Right lobe of liver (tissue), 4 donors: ENCODE measurements around the gene YBEY.

Experiments
- POLR2A ChIP-seq: fragments of 450-650 bp; IDR thresholded peaks from one replicate; pipeline ENCODE4 v1.6.1; 2017; ENCODE audit warnings: antibody characterized with exemption, mild to moderate bottlenecking
- TF ChIP-seq, protein P1 (sequence below), 4 donors: fragments of 200-600 bp in 3 of 4; fragments of 450-650 bp in 1 of 4; IDR thresholded peaks; one replicate each; pipeline versions ENCODE4 v1.5.1 to v1.8.0; 2016 to 2022; ENCODE audit warnings: antibody characterized with exemption in 4 of 4, mild to moderate bottlenecking in 2 of 4
- donor health status: DM: no; HTN: no; CAD: no.
- donor health status: DM: no; HTN: no; CAD: no.
- donor health status: DM: no; HTN: yes; CAD: no.

DNA sequence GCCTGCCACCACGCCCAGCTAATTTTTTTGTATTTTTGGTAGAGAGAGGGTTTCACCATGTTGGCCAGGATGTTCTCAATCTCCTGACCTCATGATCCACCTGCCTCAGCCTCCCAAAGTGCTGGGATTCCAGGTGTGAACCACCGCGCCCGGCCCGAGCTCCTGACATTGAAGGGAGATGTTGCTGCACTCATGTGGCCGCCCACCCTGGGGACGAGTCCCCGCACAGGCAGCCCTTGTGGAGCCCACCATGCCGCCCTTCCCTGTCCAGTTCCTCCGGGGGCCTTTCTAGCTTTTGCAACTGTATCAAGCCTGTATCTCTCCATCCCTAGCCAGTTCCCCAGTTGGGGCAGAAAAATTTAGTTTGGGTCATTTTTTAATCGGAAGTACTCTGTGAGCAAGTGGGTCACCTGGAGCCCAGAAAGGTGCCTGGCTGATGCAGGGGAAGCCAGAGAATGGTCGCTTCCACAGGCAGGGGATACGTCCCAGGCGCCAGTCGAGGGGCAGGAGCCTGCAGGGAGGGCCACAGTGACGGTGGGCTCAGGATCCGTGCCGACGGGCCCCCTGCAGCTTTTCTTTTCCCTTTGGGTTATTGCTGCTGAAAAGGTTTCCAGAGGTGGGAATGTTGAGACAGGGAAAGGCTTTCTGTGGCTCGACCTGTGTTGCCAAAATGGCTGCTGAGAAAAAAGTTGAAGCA lies 58.2 kb downstream of the YBEY start:
- TF ChIP-seq, protein P1, sequence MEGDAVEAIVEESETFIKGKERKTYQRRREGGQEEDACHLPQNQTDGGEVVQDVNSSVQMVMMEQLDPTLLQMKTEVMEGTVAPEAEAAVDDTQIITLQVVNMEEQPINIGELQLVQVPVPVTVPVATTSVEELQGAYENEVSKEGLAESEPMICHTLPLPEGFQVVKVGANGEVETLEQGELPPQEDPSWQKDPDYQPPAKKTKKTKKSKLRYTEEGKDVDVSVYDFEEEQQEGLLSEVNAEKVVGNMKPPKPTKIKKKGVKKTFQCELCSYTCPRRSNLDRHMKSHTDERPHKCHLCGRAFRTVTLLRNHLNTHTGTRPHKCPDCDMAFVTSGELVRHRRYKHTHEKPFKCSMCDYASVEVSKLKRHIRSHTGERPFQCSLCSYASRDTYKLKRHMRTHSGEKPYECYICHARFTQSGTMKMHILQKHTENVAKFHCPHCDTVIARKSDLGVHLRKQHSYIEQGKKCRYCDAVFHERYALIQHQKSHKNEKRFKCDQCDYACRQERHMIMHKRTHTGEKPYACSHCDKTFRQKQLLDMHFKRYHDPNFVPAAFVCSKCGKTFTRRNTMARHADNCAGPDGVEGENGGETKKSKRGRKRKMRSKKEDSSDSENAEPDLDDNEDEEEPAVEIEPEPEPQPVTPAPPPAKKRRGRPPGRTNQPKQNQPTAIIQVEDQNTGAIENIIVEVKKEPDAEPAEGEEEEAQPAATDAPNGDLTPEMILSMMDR (IDR thresholded peaks at IDR 0.05) = no peak
- TF ChIP-seq POLR2A = no peak
